Smooth muscle cell (in vitro differentiated cells): ENCODE measurements around the gene ZNF202. TPM values are rescaled to one million over a fixed set of nuclear protein-coding genes. Genes with fewer than 3 reads are reported as not detected.

ENCODE experiments used
- DNase-seq: peaks from one replicate; lab custom pipeline; 2025; ENCODE audit not compliant: unreplicated experiment; lab: John Stamatoyannopoulos, UW
- H2AFZ ChIP-seq: fragments of 200-600 bp; sonication (generic); 2 replicates; pipeline ENCODE4 v1.6.0; 2016; ENCODE audit warnings: antibody characterized with exemption, low read depth, mild to moderate bottlenecking
- H3F3A ChIP-seq: fragments of 200-600 bp; sonication (generic); 2 replicates; pipeline ENCODE4 v1.6.0; 2017; ENCODE audit warnings: antibody characterized with exemption, low read depth
- H3K27ac ChIP-seq: fragments of 200-600 bp; sonication (generic); 2 replicates; pipeline ENCODE4 v1.5.1; 2016; ENCODE audit warnings: low read depth, mild to moderate bottlenecking
- H3K27me3 ChIP-seq: fragments of 200-600 bp; sonication (generic); 2 replicates; pipeline ENCODE4 v1.6.1; 2016; ENCODE audit warnings: low read depth, mild to moderate bottlenecking
- H3K36me3 ChIP-seq: fragments of 200-600 bp; sonication (generic); 2 replicates; pipeline ENCODE4 v1.5.1; 2016; ENCODE audit warnings: low read depth
- H3K4me1 ChIP-seq: fragments of 200-600 bp; sonication (generic); 2 replicates; pipeline ENCODE4 v1.5.1; 2016; ENCODE audit warnings: low read depth
- H3K4me2 ChIP-seq: fragments of 200-600 bp; sonication (generic); 2 replicates; pipeline ENCODE4 v1.6.0; 2016; ENCODE audit warnings: mild to moderate bottlenecking
- H3K4me3 ChIP-seq: fragments of 200-600 bp; sonication (generic); 2 replicates; pipeline ENCODE4 v1.5.1; 2016; ENCODE audit warnings: mild to moderate bottlenecking
- H3K79me2 ChIP-seq: fragments of 200-600 bp; sonication (generic); 2 replicates; pipeline ENCODE4 v1.6.0; 2016; ENCODE audit warnings: low read depth, mild to moderate bottlenecking
- H3K9ac ChIP-seq: fragments of 200-600 bp; sonication (generic); 2 replicates; pipeline ENCODE4 v1.6.0; 2016; ENCODE audit warnings: low read depth
- H3K9me3 ChIP-seq: fragments of 200-600 bp; sonication (generic); replicated peaks from 2 replicates; pipeline ENCODE4 v1.5.1; 2016; ENCODE audit warnings: low read depth
- H4K20me1 ChIP-seq: fragments of 200-600 bp; sonication (generic); 2 replicates; pipeline ENCODE4 v1.6.0; 2016; ENCODE audit warnings: low read depth
- WGBS: methylation state at CpG from one replicate; pipeline ENCODE4 v1.1.7; 2016; ENCODE audit warnings: low lambda C conversion rate; 5-methylcytosine and 5-hydroxymethylcytosine counted together
- polyA plus RNA-seq: library from polyadenylated mRNA; unstranded; fragments of >200 nt; fragmentation: Nextera tagmentation; extraction: Ambion mirVana; gene quantifications from 2 replicates; pipeline ENCODE4 v1.2.1, GENCODE V29; 2016
- total RNA-seq: library from RNA; depleted of rRNA; stranded (reverse); fragments of >200 nt; gene quantifications from 2 replicates; pipeline ENCODE4 v1.2.3, GENCODE V29; 2014
- TF ChIP-seq, protein P1 (sequence below): fragments of 200-600 bp; sonication (generic); IDR thresholded peaks from 2 replicates; pipeline ENCODE4 v1.5.1; 2017; ENCODE audit warnings: borderline replicate concordance, mild to moderate bottlenecking, antibody characterized with exemption; ENCODE audit not compliant: insufficient read depth, poor library complexity, severe bottlenecking

The ZNF202 gene
- total and polyA plus RNA-seq, 2 experiments from 2014 or later = 3.6 to 6.2 TPM

DNA sequence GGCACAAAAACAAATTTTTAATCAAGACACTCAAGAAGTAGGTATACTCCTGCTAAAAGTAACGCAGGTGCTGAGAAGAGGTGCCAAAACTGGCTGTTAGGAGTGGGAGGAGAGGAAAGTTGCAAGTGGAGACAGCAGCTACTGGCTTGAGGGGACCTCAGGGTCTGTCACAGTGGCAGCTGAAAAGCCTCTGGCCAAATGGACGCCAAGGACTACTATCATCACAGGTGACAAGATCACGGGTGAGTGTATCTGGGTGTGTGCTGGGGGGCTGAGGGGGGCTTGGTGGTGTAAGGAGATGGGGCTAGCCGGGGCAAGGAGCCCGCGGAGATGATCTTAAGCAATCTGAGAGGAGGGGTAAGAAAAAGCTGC lies 687 bp downstream of the ZNF202 start:
- H3K79me2 ChIP-seq = peaks cover 42% of the 10 kb centered on the region
- no peak overlapping the region for H3K27ac ChIP-seq
- H2AFZ ChIP-seq = peak overlapping the region; percentile 100
- H3K4me1 ChIP-seq = peaks cover 18% of the 10 kb centered on the region
- no peaks in the 10 kb centered on the region for H3F3A ChIP-seq
- 5% methylated on average over 6 of the region's 6 CpGs for WGBS
- peak overlapping the region; percentile 88 for H3K9ac ChIP-seq
- H3K27me3 ChIP-seq = no peaks in the 10 kb centered on the region
- peak overlapping the region; percentile 97 for H3K4me2 ChIP-seq
- H3K9me3 ChIP-seq = no peaks in the 10 kb centered on the region
- peak overlapping the region; percentile 75 for H3K4me3 ChIP-seq
- H4K20me1 ChIP-seq = peaks cover 16% of the 10 kb centered on the region
- DNase-seq = no peak
- TF ChIP-seq, protein P1, sequence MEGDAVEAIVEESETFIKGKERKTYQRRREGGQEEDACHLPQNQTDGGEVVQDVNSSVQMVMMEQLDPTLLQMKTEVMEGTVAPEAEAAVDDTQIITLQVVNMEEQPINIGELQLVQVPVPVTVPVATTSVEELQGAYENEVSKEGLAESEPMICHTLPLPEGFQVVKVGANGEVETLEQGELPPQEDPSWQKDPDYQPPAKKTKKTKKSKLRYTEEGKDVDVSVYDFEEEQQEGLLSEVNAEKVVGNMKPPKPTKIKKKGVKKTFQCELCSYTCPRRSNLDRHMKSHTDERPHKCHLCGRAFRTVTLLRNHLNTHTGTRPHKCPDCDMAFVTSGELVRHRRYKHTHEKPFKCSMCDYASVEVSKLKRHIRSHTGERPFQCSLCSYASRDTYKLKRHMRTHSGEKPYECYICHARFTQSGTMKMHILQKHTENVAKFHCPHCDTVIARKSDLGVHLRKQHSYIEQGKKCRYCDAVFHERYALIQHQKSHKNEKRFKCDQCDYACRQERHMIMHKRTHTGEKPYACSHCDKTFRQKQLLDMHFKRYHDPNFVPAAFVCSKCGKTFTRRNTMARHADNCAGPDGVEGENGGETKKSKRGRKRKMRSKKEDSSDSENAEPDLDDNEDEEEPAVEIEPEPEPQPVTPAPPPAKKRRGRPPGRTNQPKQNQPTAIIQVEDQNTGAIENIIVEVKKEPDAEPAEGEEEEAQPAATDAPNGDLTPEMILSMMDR = no peak
- no peaks in the 10 kb centered on the region for H3K36me3 ChIP-seq

DNA sequence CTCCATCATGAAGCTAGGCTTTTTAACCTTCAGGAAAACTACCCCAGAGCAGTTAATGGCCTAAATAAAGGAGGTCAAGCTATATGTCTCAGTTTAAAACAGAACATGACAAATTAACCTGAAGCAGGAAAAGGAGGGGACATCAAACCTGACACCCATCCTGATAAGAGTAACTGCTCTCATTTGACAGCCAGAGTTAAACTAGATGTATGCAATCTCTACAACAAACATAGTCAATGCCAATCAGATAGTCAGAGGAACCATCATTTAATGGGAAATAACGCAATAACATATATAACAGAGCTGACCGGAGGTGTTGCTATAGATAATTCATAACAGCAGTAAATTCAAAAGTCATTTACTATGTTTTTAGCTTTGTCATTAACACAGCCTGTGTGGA lies 3.1 kb downstream of the ZNF202 start:
- no peak for DNase-seq
- H3K27me3 ChIP-seq = no peaks in the 10 kb centered on the region
- H3K27ac ChIP-seq = no peak overlapping the region
- peaks cover 18% of the 10 kb centered on the region for H3K4me1 ChIP-seq
- H3K9me3 ChIP-seq = no peaks in the 10 kb centered on the region
- no peaks in the 10 kb centered on the region for H3F3A ChIP-seq
- peaks cover 26% of the 10 kb centered on the region for H4K20me1 ChIP-seq
- H3K9ac ChIP-seq = no peak overlapping the region
- TF ChIP-seq, protein P1 = no peak
- WGBS = 67% methylated on average over 2 of the region's 2 CpGs
- no peak overlapping the region for H3K4me2 ChIP-seq
- no peak overlapping the region for H2AFZ ChIP-seq
- peaks cover 47% of the 10 kb centered on the region for H3K79me2 ChIP-seq
- no peak overlapping the region for H3K4me3 ChIP-seq
- no peaks in the 10 kb centered on the region for H3K36me3 ChIP-seq

DNA sequence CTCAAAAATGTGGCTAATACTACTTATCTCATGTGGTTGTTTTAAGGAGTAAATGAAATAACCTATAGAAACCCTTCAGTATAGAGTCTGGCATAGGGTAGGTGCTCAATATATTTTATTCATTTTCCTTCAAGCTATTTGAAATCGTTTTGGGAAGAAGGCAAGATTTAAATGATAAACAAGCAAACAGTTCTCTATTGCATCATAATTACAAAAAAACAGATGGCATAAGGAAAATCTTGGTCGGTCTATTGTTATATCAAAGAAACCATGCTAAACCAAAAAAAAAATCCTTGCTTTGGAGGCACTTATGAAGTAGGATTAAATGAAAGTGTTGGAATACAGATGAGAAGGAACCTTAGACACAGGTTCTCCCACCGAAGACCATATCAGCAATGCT lies 4.7 kb downstream of the ZNF202 start:
- Histone ChIP-seq H3K27me3 (no peaks in the 10 kb centered on the region), H3K9me3 (no peaks in the 10 kb centered on the region), H3K36me3 (no peaks in the 10 kb centered on the region), H3F3A (no peaks in the 10 kb centered on the region), H2AFZ (no peak overlapping the region), H3K27ac (no peak overlapping the region), H3K4me2 (no peak overlapping the region), H4K20me1 (peaks cover 35% of the 10 kb centered on the region), H3K9ac (no peak overlapping the region), H3K4me3 (no peak overlapping the region), H3K79me2 (peaks cover 53% of the 10 kb centered on the region), H3K4me1 (peaks cover 9% of the 10 kb centered on the region)
- TF ChIP-seq, protein P1 = no peak
- DNase-seq = no peak
- 98% methylated on average over 3 of the region's 3 CpGs for WGBS

DNA sequence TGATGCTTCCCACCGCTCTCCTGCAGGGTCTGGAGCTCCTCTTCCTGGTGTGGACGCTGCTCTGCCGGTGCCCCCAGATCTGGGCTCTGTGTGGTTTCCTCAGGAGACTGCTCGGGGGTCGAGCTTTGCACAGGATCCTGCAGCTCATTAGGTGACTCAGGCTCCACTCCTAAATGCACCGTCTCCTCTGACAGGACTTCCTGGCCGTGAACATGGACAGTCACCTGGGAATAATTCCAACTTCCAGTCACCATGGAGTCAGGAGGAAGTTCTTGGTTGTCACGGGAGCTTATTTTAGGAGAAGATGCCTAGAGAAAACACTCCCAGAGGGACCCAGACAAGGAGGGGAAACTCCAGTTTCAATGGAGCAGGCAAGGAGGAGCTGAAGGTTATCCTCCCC lies 11.9 kb downstream of the ZNF202 start:
- Histone ChIP-seq H3F3A (no peaks in the 10 kb centered on the region), H3K9me3 (no peaks in the 10 kb centered on the region), H3K79me2 (peaks cover 8% of the 10 kb centered on the region), H4K20me1 (peaks cover 13% of the 10 kb centered on the region), H3K36me3 (peaks cover 36% of the 10 kb centered on the region), H3K27ac (no peak overlapping the region), H3K27me3 (no peaks in the 10 kb centered on the region), H3K4me1 (no peaks in the 10 kb centered on the region), H3K4me3 (no peak overlapping the region), H3K9ac (no peak overlapping the region), H3K4me2 (no peak overlapping the region), H2AFZ (no peak overlapping the region)
- DNase-seq = no peak
- TF ChIP-seq, protein P1 = no peak
- 94% methylated on average over 8 of the region's 8 CpGs for WGBS
